ENCODE data around the gene SPATA32.
"Not testable (repeated sequence)": the region's sequence is repeated elsewhere in the genome, so short reads cannot be mapped to it uniquely, and the experiment has no call there.

The SPATA32 gene

DNA sequence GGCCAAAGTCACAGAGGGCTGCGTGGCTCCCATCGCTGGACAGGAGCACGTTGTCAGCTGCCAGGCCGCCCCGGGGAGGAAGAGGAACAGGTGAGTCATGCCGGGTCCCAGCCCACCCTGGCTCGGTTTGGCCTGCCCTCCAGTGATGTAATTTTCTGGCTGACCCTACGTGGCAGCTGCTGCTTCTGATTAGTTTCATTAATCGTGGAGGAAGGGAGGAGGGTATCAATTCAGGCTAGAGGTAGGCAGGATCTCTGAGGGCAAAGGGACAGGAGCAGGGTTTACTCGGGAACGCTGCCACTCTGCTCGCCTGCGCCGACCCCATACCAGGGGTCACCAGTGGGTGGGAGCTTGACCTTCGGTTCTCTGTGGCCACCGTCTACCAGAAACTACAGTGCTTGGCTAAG is 11.7 kb upstream of the SPATA32 start:
- DNase-seq (ENCODE audit: low spot score), result no peak

DNA sequence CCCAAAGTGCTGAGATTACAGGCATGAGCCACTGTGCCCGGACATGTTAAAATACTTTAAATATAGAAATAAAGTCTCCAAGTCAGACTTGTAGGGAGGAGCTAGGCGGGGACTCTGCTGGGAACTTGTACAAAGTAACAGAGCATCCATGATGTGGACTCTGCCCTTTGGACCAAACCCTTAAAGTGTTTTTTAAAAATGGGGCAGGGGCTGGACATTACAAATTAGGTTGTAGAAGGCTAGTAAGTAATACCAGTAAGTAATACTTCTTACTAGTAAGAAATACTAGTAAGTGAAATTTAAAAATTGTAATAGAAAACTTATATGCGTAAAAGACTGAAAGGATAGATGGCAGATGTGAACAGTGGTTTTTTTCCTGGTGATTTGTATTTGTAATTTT is 9.7 kb upstream of the SPATA32 start:
- DNase-seq (ENCODE audit: low spot score), result no peak

DNA sequence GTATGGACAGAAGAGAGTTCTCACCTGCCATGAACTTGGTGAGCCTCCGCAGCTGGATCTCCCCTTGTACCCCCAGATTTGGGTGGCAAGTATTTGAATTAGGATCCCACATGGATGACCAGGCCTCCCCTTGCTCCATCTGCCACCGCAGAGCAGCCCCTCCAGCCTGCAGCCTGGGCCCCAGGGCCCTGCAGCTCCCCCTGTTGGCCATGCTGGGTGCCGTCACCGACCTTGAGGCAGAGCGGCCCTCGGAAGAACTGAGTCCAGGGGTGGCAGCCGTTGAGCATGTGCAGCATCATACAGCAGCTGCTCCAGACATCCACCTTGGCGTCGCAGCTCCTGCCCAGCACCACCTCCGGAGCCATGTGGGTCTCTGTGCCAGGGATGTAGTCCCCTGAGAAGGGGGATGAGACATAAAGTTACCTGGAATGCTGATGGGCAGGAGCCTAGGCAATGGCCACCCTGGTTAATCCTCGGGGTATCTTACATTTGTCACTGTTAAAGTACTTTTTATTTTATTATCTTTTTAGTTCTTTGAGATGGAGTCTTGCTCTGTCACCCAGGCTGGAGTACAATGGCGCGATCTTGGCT is 9.0 kb upstream of the SPATA32 start:
- no peak for DNase-seq (ENCODE audit: low spot score)

DNA sequence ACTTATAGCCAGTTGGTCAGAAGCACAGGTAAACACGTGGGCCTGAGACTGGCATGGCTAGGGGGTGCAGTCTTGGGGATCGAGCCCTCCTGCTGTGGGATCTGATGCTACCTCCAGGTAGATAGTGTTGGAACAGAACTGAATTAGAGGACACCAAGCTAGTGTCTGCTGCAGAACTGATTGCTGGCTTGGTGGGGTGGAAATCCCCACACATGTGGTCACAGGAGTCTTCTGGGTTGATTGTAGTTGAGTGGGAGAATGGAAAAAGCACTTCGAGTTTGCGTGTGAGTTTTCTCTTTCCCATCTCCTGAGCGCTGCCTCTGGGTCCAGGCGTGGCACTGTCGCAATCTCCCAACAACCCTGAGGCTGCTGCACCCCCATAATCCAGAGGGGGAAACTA is 8.0 kb upstream of the SPATA32 start:
- DNase-seq (ENCODE audit: low spot score), result no peak

DNA sequence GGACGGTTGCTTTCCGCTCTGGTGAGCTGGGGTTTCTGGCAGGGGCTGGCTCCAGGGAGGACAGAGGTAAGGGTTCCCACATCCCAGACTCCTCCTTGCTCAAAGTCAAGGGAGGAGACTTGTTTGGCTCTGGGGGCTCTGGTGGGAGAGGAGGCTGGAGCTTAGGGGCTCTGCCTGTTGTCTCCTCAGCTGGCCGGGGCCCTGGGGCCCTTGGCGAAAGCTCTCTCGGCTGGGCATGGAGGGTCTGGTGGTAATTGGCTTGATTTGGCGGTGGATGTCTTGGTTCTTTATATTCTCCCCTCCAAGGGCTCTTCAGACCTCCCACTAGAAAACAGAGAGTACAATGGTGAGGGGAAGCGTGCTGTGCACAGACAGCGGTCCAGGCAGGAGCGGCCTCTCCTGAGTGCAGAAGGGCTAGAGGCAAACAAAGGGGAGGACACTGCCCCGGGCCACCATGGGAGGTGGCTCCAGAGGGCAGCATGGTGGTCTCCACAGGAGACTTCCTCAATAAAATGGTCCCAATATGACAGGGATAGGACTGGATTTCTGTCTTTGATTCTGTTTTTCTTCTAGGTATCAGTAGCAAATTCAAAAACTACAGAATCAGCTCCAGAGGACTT is 5.7 kb upstream of the SPATA32 start:
- DNase-seq (ENCODE audit: low spot score), result no peak

DNA sequence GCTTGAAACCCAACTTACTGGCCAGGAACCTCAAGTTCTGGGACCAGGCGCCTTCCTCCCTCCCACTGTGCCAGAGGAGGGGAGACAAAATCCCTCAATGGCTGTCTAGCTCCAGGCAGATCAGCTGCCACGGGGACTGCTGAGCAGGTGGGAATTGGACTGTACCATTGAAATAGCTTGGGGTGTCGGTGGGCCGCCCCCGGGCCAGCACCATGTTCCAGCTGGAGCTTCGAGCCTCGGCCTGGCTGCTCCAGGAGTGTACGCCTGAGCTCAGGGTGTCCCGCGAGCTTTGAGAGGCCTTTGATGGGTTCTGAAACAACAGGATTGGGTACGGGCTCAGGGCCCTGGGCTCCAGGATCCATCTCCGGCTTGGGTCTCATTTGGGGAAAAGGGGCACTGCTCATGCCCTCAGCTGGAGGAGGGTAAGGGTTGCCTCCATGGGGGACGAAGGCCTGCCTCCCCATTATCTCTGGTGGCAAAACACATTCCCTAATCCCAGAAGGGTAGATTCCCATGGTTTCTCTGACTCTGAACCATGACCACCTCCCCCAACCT is 4.6 kb upstream of the SPATA32 start:
- DNase-seq (ENCODE audit: low spot score), result no peak

DNA sequence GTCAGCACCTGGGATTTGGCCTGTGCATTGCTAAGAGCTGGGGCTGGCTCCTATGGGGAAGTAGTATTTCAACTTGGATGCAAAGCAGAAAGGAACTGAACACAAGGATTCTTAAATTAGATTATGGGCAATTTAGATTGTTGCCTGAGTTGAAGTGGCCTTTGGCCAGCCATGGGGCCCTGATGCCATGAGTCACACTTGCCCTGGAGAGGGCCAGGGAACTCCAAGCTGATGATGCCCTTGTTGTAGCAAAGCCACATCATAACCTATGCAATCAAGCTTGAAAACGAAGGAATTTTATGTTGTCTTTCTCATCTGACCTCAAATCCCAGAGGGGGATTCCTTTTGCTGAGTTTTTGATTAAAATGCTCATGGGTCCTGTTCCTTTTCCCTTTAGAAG is 3.9 kb upstream of the SPATA32 start:
- DNase-seq (ENCODE audit: low spot score), result no peak

DNA sequence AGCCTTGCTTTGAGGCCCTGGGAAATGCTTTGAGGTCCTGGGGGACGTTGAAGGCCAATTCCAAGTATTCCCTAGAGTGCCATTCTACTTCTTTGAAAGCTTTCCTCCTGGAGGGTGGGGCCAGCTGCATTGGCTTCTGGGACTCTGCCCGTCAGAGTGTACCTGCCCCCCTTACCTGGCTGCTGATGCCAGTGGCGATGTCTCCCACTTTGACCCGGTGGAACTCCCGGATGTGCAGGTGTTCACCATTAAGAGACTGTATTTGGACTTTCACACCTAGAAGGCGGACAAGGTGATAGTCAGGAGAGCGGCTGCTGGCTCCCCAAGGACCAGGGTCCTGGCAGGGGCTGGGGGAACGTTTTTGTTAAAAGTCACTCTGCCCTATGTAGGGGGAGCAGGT is 3.1 kb upstream of the SPATA32 start:
- DNase-seq (ENCODE audit: low spot score), result no peak

DNA sequence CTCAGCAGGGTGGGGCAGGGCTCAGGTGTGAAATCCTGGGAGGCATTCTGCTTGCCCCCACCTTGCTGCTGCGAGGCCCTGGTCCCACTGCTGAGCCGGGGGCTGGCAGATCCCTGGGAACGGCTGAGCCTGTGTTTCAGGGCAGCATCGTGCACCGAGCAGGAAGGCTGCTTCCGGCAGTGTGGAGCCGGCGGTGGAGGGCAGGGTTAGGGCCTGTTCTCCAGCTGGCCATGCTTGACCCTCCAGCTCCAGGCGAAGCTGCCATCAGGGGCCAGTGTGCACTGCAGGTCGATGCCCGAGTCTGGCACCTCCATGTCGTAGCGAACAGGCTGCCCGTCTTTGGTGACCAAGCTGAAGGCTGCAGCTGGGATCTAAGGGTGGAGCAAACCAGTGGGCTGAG is 2.5 kb upstream of the SPATA32 start:
- no peak for DNase-seq (ENCODE audit: low spot score)

DNA sequence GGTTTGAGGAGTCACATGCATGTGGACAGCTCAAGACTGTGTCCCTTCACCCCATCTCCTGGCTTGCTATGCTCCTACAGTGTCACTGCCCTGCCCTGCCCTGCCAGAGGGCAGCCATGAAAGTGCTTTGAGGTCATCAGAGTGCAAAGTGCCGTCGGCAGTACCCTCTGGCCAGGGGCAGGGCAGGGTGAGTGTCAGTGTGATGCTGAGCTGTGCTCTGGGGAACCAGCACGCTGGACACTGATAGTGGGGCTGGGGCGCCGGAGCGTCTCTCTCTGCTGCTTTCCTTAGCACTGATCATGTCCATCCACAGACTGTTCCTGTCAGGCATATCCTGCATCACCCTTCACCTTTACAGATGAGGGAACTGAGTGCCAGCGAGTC is 1.6 kb upstream of the SPATA32 start:
- DNase-seq (ENCODE audit: low spot score), result no peak

DNA sequence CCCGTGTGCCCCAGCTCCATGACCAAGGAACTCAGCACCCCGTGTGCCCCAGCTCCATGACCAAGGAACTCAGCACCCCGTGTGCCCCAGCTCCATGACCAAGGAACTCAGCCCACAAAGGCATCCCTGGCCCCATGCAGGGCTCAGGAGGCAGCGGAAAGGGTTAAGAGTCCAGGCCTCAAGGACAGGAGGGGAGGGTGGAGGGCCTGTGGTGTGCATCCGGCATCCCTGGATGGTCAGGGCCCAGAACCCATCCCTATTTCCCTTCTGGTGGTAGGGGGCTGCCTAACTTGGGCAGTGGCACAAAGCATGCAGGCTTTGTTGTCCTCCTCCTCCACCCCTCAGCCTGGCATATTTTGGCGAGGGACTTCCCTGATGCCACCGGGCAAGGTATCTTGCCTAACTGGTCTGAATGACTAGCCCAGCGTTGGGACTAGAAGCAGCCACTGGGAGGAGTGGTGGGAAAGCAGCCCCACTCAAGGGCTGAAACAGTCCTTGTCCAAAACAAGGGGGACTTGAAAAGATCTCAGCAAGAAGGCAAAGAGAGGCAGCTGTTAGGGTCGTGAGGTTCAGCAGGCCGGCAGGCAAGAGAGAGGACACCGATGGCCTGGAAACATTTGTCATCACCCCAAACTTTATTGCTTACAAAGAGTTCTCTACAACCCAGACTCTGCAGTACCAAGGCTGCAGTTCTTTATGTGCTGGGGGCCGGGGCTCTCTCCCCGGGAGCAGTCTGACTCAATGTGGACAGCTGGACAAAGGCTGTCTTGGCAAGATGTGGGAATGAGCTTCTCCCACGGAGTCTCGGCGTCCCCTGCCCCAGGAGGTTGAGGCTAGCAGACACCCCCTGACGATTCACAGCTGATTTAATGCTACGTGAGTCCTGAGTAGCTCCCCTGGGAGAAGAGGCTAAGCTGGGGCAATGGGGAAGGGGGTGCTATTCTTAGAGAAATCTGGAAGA is 902 bp upstream of the SPATA32 start:
- DNase-seq (ENCODE audit: low spot score), result no peak

DNA sequence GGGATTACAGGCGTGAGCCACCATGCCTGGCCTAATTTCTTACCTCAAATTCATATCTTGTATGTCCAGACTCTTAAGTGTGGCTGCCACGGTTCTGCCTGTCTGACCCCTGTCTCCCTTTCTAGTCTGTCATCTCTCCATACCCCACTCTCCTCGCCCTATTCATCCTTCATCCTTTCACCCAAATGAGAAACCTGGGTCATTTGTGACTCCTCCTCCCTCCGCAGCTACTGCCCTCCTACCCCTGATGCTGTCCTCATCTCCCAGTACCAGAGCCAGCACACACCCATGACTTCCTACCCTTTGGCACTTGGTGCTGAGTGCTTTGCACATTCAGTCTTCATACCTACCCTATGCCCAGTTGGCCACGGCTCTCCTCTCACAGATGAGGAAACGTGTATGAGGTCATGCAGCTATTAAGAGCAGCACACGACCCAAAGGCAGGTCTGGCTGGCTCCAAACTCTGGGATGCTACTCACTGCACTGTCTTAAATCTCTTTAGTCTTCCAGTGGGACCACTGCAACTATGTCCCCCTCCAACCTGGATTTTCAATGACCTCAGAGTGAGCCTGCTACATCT is 1.6 kb downstream of the SPATA32 start:
- DNase-seq (ENCODE audit: low spot score), result no peak

DNA sequence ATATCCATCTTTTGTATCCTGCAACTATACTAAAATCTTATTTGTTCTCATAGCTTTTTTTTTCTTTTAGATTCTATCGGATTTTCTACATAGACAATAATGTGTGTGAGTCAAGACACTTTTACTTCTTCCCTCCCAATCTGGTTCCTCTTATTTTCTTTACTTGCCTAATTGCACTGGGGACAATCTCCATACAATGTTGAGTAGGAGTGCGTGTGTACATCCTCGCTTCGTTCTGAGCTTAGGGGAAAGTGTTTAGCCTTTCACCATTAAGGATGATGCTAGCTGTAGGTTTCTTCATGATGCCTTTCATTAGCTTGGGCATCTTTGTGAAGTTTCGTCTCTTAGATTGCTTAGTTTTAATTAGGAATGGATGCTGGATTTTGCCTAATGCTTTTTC is 2.9 kb downstream of the SPATA32 start:
- no peak for DNase-seq (ENCODE audit: low spot score)

DNA sequence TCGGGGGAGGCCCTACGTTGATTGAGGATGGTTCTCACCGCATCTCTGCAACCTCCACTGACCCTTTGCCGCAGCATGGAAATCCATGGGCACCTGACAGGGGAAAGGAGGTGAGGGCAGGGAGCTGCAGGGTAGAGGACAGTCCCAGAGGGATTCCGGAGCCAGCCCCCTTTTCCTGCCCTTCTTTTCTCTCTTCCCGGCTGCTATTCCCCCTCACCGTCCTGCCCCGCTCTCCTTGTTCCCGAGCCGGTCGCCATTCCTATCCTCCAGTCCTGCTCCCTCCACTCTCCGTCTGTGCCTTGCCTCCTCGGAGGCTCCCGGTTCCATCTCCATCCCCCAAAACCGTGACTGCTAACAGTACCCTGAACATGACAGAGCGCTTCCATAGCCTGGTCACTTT is 4.8 kb downstream of the SPATA32 start:
- no peak for DNase-seq (ENCODE audit: low spot score)

DNA sequence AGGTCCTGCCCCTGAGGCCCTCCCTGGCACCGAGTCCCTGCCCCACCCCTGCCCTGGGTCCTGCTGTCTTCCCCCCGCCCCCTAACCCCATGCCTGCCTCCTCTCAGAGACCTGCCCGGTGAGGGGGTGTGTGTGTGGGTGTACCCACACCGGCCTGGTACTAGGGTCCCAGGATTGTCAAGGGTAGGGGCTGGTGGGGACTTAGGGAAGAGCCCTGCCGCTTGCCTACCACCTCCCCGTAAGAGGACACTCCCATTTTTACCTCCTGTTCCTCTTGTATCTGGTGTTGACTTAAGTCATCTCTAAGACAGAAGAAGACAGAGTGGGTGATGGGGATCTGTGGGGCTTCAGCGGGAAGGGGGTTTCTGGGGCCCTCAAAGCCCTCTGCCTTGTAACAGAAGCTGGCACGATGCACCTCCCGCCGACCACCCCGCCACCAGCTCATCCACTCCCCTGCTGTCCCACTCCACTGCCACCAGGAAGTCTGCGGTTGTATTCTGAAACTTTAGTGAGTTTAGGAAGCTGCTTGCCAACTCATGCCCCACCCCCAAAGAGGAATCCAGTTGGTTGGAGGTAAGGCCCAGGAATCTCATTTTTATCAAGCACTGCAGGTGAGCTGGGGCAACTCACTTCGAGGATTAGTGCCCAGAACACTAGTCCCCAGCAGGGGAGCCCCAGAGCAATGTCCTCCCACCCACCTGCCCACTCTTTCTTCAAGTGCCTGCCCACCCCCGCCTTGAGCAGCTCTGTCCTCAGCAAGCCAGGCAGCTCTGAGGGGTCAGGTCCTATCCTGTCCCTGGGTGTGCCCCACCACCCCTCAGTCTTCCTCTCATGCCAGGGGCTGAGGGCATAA is 5.6 kb downstream of the SPATA32 start:
- no peak for DNase-seq (ENCODE audit: low spot score)

DNA sequence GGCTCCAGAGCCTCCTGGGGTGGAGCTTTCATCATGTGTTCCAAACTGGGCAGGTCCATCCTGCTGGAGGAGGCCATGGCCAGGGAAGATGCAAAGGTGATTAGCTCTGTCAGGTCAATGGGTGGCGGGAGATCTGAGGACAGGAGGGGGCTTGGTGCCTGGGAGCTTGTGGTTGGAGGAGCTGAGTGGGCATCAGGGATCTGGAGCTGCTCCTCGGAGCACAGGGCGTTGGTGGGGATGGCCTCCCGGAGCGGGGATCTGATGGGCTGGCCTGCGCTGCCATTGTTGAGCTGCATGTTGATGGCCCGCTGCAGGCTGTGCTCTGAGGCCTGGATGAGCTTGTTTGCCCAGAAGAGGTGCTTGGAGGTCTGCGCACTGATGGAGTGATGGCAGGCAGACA is 6.5 kb downstream of the SPATA32 start:
- DNase-seq (ENCODE audit: low spot score), result no peak

DNA sequence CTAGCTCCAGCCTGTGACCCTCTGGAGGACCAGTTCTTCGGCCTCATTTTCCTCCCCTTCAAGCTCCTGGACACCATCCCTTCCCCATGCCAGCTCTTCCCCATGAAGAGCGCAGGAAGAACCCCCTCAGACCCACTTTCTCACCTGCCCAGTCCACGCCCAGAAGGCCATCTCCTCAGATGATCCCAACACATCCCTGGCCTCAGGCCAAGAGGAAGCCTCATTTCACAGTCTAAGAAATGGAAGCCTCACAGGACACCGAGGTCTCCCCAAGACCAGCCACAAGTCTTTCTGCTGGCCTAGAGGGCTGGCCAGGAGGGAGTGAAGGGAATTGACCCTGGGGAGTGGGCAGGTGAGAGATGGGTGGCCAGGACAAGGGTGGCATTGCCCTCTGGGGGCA is 8.0 kb downstream of the SPATA32 start:
- no peak for DNase-seq (ENCODE audit: low spot score)

DNA sequence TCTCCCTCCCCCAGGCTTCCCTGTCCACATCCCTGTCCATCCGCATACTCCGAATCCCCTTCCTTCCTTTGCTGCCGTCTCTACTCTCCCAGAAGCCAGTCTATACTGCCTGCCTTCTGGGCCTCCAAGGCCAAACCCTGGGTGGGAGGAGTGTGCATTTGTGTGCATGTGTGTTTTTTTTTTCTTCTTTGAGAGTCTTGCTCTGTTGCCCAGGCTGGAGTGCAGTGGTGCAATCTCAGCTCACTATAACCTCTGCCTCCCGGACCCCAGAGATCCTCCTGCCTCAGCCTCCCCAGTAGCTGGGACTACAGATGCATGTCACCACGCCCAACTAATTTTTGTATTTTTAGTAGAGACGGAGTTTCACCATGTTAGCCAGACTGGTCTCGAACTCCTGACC is 8.7 kb downstream of the SPATA32 start:
- not testable (repeated sequence) for DNase-seq (ENCODE audit: low spot score)

DNA sequence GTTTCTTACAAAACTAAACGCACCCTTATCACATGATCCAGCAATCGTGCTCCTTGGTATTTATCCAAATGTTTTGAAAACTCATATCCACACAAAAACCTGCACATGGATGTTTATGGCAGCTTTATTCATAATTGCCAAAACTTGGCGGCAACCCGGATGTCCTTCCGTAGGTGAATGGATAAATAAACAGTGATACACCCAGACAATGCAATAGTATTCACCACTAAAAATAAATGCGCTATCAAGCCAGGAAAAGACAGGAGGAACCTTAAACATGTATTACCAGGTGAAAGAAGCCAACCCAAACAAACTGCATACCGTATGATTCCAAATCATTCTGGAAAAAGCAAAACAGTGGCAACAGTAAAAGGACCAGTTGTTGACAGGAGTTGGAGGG is 10.0 kb downstream of the SPATA32 start:
- DNase-seq (ENCODE audit: low spot score), result no peak

DNA sequence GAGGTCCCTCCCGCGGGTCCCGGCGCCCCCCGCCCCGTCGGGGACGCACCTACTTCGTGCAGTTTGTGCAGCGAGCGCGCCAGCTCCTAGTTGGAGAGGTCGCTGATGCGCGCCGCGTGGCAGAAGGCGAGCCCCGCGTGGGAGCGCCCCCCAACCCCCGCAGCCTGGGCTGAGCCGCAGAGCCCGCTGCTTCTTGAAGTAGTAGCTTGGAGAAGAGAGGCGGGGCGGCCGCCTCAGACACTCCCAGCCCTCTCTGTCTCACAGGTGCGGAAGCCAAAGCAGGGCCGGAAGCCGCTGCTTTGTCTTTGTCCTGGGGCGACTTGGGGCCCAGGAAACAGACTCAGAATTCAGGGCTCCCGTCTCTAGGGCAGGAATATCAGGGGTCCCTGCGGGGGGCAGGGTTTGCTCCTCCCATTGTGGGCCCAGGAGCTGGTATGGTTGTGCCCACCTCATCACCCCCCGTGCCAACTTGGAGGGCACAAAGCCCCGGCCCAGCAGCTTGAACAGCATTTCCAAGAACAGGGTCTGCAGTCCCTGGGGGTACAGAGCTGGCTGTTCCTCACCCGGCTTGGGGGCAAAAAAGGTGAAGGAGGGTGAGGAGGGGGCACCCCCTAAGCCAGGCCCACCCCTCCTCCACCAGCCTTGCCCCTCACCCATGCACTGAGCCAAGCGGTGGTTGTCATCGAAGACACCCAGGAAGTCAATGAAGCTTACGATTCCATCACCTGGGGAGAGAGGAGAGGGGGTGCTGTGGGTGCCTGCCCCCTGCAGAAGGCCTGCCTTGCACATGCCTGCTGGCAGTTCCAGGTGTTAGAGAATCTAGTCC is 13.5 kb downstream of the SPATA32 start:
- DNase-seq (ENCODE audit: low spot score), result no peak
